K562 (cell line): ENCODE data around the gene KRT14. TPM values are rescaled to one million over a fixed set of nuclear protein-coding genes. Genes with fewer than 3 reads are reported as not detected.

Source experiments
- BCOR ChIP-seq: fragments of 450-650 bp; IDR thresholded peaks from 2 replicates; pipeline ENCODE4 v1.6.1; 2016
- CBX2 ChIP-seq: fragments of 200-600 bp; sonication (generic); IDR thresholded peaks from one replicate; pipeline ENCODE4 v1.6.1; 2012; ENCODE audit warnings: mild to moderate bottlenecking, low read length, inconsistent platforms; ENCODE audit not compliant: insufficient read depth, poor library complexity, severe bottlenecking
- EGR1 ChIP-seq: fragments of 450-650 bp; conservative IDR thresholded peaks from 2 replicates; pipeline ENCODE4 v1.6.1; 2017; ENCODE audit warnings: mild to moderate bottlenecking
- ESRRA ChIP-seq: fragments of 450-650 bp; IDR thresholded peaks from 2 replicates; pipeline ENCODE4 v1.6.1; 2014; ENCODE audit warnings: low read depth, mild to moderate bottlenecking, moderate library complexity, borderline replicate concordance
- HDAC1 ChIP-seq, 2 experiments: fragments of 450-650 bp; IDR thresholded peaks; 2 replicates each; pipeline ENCODE4 v1.6.1; 2016 to 2017; ENCODE audit warnings: inconsistent platforms in 1 of 2, mild to moderate bottlenecking in 1 of 2, moderate library complexity in 1 of 2
- JUN ChIP-seq, 2 experiments: sonication (generic) in 1 of 2; formaldehyde crosslinking in 1 of 2; IDR thresholded peaks; 2 replicates each; pipeline versions ENCODE4 v1.6.1 to v1.8.0; 2012 to 2022; ENCODE audit warnings: borderline replicate concordance in 2 of 2, mild to moderate bottlenecking in 2 of 2, improper control_type of control experiment in 1 of 2, low read depth in 1 of 2, low read length in 1 of 2, missing genetic modification reagents in 1 of 2
- KDM1A ChIP-seq, 2 experiments: fragments of 450-650 bp; IDR thresholded peaks; 2 replicates each; pipeline ENCODE4 v1.6.1; 2016; ENCODE audit warnings: mild to moderate bottlenecking in 2 of 2
- PURB ChIP-seq: sonication (generic); formaldehyde crosslinking; IDR thresholded peaks from 2 replicates; pipeline ENCODE4 v1.9.0; 2021; ENCODE audit warnings: low read depth, mild to moderate bottlenecking, missing genetic modification reagents
- SAFB ChIP-seq: fragments of 200-400 bp; formaldehyde crosslinking; IDR thresholded peaks from 2 replicates; pipeline ENCODE4 v1.6.1; 2017; ENCODE audit warnings: low read depth, low read length, borderline replicate concordance
- SMARCA5 ChIP-seq: fragments of 450-650 bp; IDR thresholded peaks from 2 replicates; pipeline ENCODE4 v1.6.1; 2016
- SMARCE1 ChIP-seq: fragments of 450-650 bp; IDR thresholded peaks from 2 replicates; pipeline ENCODE4 v1.7.1; 2016; ENCODE audit warnings: mild to moderate bottlenecking
- polyA plus RNA-seq, 8 experiments: library from polyadenylated mRNA; depleted of rRNA in 4 of 8; stranded (reverse) in 5 of 8; unstranded in 3 of 8; fragments of >200 nt; fragmentation: Nextera tagmentation in 2 of 8; fragmentation: Illumina TruSeq in 1 of 8; extraction: Ambion mirVana in 2 of 8; extraction: Trizol in 1 of 8; gene quantifications; 2 replicates each; pipeline versions ENCODE4 v1.2.1 to v1.2.3, GENCODE V29; 2011 to 2014; ENCODE audit warnings: inconsistent platforms in 1 of 8, missing spikeins in 1 of 8
- total RNA-seq, 7 experiments: library from RNA; depleted of rRNA in 6 of 7; stranded (reverse); fragments of >200 nt in 6 of 7; fragmentation: Illumina TruSeq in 2 of 7; extraction: Trizol in 2 of 7; gene quantifications; 2 replicates each; pipeline versions ENCODE4 v1.2.1 to v1.2.3, GENCODE V29; 2011 to 2021; ENCODE audit warnings: low replicate concordance in 1 of 7
- TF ChIP-seq, protein P1 (sequence below): sonication (generic); formaldehyde crosslinking; IDR thresholded peaks from 2 replicates; pipeline ENCODE4 v1.4.0; 2020; ENCODE audit warnings: mild to moderate bottlenecking, missing genetic modification reagents
- TF ChIP-seq, protein P2 (sequence below): fragments of 450-650 bp; formaldehyde crosslinking; IDR thresholded peaks from 2 replicates; pipeline ENCODE4 v1.4.0; 2020; ENCODE audit warnings: mild to moderate bottlenecking, moderate library complexity
- TF ChIP-seq, protein P3 (sequence below): sonication (generic); formaldehyde crosslinking; IDR thresholded peaks from 2 replicates; pipeline ENCODE4 v1.9.0; 2022; ENCODE audit warnings: mild to moderate bottlenecking, missing genetic modification reagents
- TF ChIP-seq, protein P4 (sequence below): fragments of 450-650 bp; conservative IDR thresholded peaks from 2 replicates; pipeline ENCODE4 v1.6.1; 2016; ENCODE audit warnings: missing genetic modification characterization, low read depth, mild to moderate bottlenecking, control low read depth, missing compliant biosample characterization
- TF ChIP-seq, protein P5 (sequence below): fragments of 450-650 bp; formaldehyde crosslinking; IDR thresholded peaks from 2 replicates; pipeline ENCODE4 v1.4.0; 2022; ENCODE audit warnings: missing genetic modification characterization
- TF ChIP-seq, protein P6 (sequence below): fragments of 450-650 bp; IDR thresholded peaks from one replicate; pipeline ENCODE4 v1.6.1; 2018; ENCODE audit warnings: mild to moderate bottlenecking, moderate library complexity; ENCODE audit not compliant: partially characterized antibody

The KRT14 gene
- total and polyA plus RNA-seq, 9 of the 15 experiments (the other 6 are each of a cell fraction or from before 2014, with no cell fraction given) = 0.22 TPM; not detected in 8

DNA sequence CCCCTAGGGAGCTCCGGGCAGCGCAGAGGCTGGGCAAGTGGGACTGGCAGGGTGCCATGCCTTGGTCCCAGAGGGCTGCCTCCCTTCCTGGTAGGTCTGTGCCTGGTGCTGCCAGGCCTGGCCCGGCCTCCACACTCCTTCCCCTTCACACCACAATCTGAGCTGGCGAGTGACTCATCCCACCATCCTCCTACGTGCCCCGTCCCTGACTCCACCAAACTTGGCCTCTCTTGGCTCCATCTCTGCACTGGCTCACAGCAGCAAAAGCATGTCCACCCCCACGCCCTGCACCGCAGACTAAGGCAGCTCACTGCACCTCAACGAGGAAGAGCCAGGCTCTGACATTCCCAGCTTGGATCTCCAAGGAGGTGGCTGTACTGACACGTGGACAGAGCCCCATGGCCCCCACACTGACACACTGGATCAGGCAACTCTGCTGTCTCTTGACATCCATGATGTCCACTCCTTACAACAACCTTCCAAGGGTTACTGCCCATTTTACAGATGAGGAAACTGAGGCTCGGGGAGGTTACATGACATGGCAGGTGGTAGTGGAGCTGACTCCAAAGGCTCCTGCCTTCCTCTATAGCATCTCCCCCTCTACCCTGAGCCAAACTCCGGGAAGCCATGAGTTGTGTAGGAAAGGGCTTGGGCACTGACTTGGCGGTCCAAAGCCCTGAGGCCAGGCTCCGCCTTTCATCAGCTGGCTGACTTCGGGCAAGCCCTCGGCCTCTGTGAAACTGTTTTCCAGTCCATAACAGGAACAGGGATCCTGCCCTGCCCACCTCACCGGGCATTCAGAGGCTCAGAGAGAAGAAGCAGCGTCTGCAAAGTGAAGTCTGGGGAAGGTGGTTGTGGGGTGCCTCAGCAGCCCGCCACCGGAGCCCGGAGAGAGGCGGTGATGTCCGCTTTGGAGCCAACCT lies 38.5 kb downstream of the KRT14 start (continued):
- TF ChIP-seq, protein P1, sequence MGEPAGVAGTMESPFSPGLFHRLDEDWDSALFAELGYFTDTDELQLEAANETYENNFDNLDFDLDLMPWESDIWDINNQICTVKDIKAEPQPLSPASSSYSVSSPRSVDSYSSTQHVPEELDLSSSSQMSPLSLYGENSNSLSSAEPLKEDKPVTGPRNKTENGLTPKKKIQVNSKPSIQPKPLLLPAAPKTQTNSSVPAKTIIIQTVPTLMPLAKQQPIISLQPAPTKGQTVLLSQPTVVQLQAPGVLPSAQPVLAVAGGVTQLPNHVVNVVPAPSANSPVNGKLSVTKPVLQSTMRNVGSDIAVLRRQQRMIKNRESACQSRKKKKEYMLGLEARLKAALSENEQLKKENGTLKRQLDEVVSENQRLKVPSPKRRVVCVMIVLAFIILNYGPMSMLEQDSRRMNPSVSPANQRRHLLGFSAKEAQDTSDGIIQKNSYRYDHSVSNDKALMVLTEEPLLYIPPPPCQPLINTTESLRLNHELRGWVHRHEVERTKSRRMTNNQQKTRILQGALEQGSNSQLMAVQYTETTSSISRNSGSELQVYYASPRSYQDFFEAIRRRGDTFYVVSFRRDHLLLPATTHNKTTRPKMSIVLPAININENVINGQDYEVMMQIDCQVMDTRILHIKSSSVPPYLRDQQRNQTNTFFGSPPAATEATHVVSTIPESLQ (CRISPR knock-in tag) = no peak
- peak; percentile 97 for TF ChIP-seq BCOR
- TF ChIP-seq HDAC1 (IDR thresholded peaks at IDR 0.05) = peak in 1 of 2 experiments; percentile 42; a peak in 1 of 4 replicates
- TF ChIP-seq PURB (CRISPR knock-in tag) = no peak
- peak; percentile 95 for TF ChIP-seq SMARCA5
- TF ChIP-seq, protein P2, sequence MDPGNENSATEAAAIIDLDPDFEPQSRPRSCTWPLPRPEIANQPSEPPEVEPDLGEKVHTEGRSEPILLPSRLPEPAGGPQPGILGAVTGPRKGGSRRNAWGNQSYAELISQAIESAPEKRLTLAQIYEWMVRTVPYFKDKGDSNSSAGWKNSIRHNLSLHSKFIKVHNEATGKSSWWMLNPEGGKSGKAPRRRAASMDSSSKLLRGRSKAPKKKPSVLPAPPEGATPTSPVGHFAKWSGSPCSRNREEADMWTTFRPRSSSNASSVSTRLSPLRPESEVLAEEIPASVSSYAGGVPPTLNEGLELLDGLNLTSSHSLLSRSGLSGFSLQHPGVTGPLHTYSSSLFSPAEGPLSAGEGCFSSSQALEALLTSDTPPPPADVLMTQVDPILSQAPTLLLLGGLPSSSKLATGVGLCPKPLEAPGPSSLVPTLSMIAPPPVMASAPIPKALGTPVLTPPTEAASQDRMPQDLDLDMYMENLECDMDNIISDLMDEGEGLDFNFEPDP = no peak
- TF ChIP-seq JUN (IDR thresholded peaks at IDR 0.05; ENCODE audit: borderline replicate concordance, low read depth, low read length) = peak; percentile 77; the same call in 1 of the 2 replicates
- TF ChIP-seq JUN (CRISPR knock-in tag; IDR thresholded peaks at IDR 0.05; ENCODE audit: borderline replicate concordance) = no peak
- no peak for TF ChIP-seq SAFB
- TF ChIP-seq, protein P3, sequence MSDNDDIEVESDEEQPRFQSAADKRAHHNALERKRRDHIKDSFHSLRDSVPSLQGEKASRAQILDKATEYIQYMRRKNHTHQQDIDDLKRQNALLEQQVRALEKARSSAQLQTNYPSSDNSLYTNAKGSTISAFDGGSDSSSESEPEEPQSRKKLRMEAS (CRISPR knock-in tag) = 0 out of 2 replicates have a peak, but pooled peaks have one; percentile 14
- peak; percentile 69 for TF ChIP-seq SMARCE1
- peak; percentile 88 to 92 for TF ChIP-seq KDM1A (IDR thresholded peaks at IDR 0.05)
- no peak for TF ChIP-seq CBX2
- peak; percentile 85 for TF ChIP-seq EGR1
- TF ChIP-seq, protein P4, sequence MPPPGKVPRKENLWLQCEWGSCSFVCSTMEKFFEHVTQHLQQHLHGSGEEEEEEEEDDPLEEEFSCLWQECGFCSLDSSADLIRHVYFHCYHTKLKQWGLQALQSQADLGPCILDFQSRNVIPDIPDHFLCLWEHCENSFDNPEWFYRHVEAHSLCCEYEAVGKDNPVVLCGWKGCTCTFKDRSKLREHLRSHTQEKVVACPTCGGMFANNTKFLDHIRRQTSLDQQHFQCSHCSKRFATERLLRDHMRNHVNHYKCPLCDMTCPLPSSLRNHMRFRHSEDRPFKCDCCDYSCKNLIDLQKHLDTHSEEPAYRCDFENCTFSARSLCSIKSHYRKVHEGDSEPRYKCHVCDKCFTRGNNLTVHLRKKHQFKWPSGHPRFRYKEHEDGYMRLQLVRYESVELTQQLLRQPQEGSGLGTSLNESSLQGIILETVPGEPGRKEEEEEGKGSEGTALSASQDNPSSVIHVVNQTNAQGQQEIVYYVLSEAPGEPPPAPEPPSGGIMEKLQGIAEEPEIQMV = no peak
- TF ChIP-seq ESRRA = 0 out of 2 replicates have a peak, but pooled peaks have one; percentile 27
- TF ChIP-seq, protein P5, sequence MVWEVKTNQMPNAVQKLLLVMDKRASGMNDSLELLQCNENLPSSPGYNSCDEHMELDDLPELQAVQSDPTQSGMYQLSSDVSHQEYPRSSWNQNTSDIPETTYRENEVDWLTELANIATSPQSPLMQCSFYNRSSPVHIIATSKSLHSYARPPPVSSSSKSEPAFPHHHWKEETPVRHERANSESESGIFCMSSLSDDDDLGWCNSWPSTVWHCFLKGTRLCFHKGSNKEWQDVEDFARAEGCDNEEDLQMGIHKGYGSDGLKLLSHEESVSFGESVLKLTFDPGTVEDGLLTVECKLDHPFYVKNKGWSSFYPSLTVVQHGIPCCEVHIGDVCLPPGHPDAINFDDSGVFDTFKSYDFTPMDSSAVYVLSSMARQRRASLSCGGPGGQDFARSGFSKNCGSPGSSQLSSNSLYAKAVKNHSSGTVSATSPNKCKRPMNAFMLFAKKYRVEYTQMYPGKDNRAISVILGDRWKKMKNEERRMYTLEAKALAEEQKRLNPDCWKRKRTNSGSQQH = no peak
- TF ChIP-seq, protein P6, sequence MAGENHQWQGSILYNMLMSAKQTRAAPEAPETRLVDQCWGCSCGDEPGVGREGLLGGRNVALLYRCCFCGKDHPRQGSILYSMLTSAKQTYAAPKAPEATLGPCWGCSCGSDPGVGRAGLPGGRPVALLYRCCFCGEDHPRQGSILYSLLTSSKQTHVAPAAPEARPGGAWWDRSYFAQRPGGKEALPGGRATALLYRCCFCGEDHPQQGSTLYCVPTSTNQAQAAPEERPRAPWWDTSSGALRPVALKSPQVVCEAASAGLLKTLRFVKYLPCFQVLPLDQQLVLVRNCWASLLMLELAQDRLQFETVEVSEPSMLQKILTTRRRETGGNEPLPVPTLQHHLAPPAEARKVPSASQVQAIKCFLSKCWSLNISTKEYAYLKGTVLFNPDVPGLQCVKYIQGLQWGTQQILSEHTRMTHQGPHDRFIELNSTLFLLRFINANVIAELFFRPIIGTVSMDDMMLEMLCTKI = no peak
